ENCODE data around the gene CHL1. TPM values are rescaled to one million over a fixed set of nuclear protein-coding genes. Genes with fewer than 3 reads are reported as not detected.
A peak's percentile ranks its signal among the peaks of the same experiment; 100 is the strongest.

CHL1 gene
- total RNA-seq, 1 donor from 2014 or later, result 0.49 TPM

GRCh38 chr3:449711-450110 is 253.1 kb downstream of the CHL1 start:
- TF ChIP-seq EZH2phosphoT487 (IDR thresholded peaks at IDR 0.05) (no peak), EZH2 (IDR thresholded peaks at IDR 0.05) (no peak), CTCF (IDR thresholded peaks at IDR 0.05) (no peak)
- H3K4me1 Mint-ChIP-seq, result peaks cover 5% of the 10 kb centered on the region
- DNase-seq (ENCODE audit: low spot score), result no peak

GRCh38 chr3:452221-452620 is 255.7 kb downstream of the CHL1 start:
- H3K4me1 Mint-ChIP-seq, result peaks cover 8% of the 10 kb centered on the region
- Histone ChIP-seq H2AFZ (replicated peaks) (no peak overlapping the region), H3K4me3 (no peak overlapping the region), H3K27ac (no peak overlapping the region), H3K4me2 (no peak overlapping the region), H4K20me1 (ENCODE audit: low read depth) (no peaks in the 10 kb centered on the region), H3K9ac (no peak overlapping the region), H3K9me3 (ENCODE audit: low read depth) (no peaks in the 10 kb centered on the region), H3K27me3 (no peaks in the 10 kb centered on the region), H3K79me2 (ENCODE audit: low read depth) (no peaks in the 10 kb centered on the region), H3K4me1 (no peaks in the 10 kb centered on the region), H3K36me3 (no peaks in the 10 kb centered on the region), H3F3A (ENCODE audit: low read depth) (no peaks in the 10 kb centered on the region)
- TF ChIP-seq EZH2 (IDR thresholded peaks at IDR 0.05) (no peak), EZH2phosphoT487 (IDR thresholded peaks at IDR 0.05) (no peak), CTCF (IDR thresholded peaks at IDR 0.05) (no peak)
- H3K9me3 Mint-ChIP-seq, result peaks cover 3% of the 10 kb centered on the region
- peaks cover 5% of the 10 kb centered on the region for H3K27me3 Mint-ChIP-seq (ENCODE audit: insufficient read depth, low read depth)
- no peak overlapping the region for H3K4me3 Mint-ChIP-seq
- H3K27ac Mint-ChIP-seq, result no peak overlapping the region
- DNase-seq (ENCODE audit: low spot score), result no peak
- H3K36me3 Mint-ChIP-seq, result peaks cover 1% of the 10 kb centered on the region

More at GRCh38 chr3:449711-450110, 253.1 kb downstream of the CHL1 start:
- Histone ChIP-seq H3K79me2 (ENCODE audit: low read depth) (no peaks in the 10 kb centered on the region), H3K27ac (no peak overlapping the region), H3K9ac (no peak overlapping the region), H3K36me3 (no peaks in the 10 kb centered on the region), H3K9me3 (ENCODE audit: low read depth) (no peaks in the 10 kb centered on the region), H2AFZ (replicated peaks) (no peak overlapping the region), H4K20me1 (ENCODE audit: low read depth) (no peaks in the 10 kb centered on the region), H3K4me1 (no peaks in the 10 kb centered on the region), H3K27me3 (no peaks in the 10 kb centered on the region), H3K4me3 (no peak overlapping the region), H3K4me2 (no peak overlapping the region), H3F3A (ENCODE audit: low read depth) (no peaks in the 10 kb centered on the region)
- peaks cover 11% of the 10 kb centered on the region for H3K27me3 Mint-ChIP-seq (ENCODE audit: insufficient read depth, low read depth)
- H3K27ac Mint-ChIP-seq, result peak overlapping the region; percentile 40
- H3K4me3 Mint-ChIP-seq, result no peak overlapping the region
- peaks cover 11% of the 10 kb centered on the region for H3K9me3 Mint-ChIP-seq
- peaks cover 1% of the 10 kb centered on the region for H3K36me3 Mint-ChIP-seq

- peaks cover 15% of the 10 kb centered on the region for H3K4me1 Mint-ChIP-seq
- Histone ChIP-seq H3K4me3 (no peak overlapping the region), H3K9ac (no peak overlapping the region), H3F3A (ENCODE audit: low read depth) (no peaks in the 10 kb centered on the region), H4K20me1 (ENCODE audit: low read depth) (no peaks in the 10 kb centered on the region), H3K36me3 (no peaks in the 10 kb centered on the region), H3K9me3 (ENCODE audit: low read depth) (no peaks in the 10 kb centered on the region), H3K27ac (no peak overlapping the region), H3K27me3 (no peaks in the 10 kb centered on the region), H3K4me2 (no peak overlapping the region), H2AFZ (replicated peaks) (no peak overlapping the region), H3K4me1 (no peaks in the 10 kb centered on the region), H3K79me2 (ENCODE audit: low read depth) (no peaks in the 10 kb centered on the region)
- H3K9me3 Mint-ChIP-seq, result peaks cover 3% of the 10 kb centered on the region
- no peak overlapping the region for H3K27ac Mint-ChIP-seq
- peaks cover 7% of the 10 kb centered on the region for H3K27me3 Mint-ChIP-seq (ENCODE audit: insufficient read depth, low read depth)
- peaks cover 1% of the 10 kb centered on the region for H3K36me3 Mint-ChIP-seq
- TF ChIP-seq EZH2phosphoT487 (IDR thresholded peaks at IDR 0.05) (no peak), CTCF (IDR thresholded peaks at IDR 0.05) (no peak), EZH2 (IDR thresholded peaks at IDR 0.05) (no peak)
- H3K4me3 Mint-ChIP-seq, result no peak overlapping the region
- no peak for DNase-seq (ENCODE audit: low spot score)
Observed at GRCh38 chr3:453106-453505, 256.5 kb downstream of the CHL1 start.
